ENCODE data around the gene TRIM67. TPM values are rescaled to one million over a fixed set of nuclear protein-coding genes. Genes with fewer than 3 reads are reported as not detected.

The TRIM67 gene
- total and polyA plus RNA-seq, 9 of the 15 experiments (the other 6 are each of a cell fraction or from before 2014, with no cell fraction given): 0.04 to 0.60 (median 0.31) TPM

GRCh38 chr1:231183639-231184590 lies 22.1 kb downstream of the TRIM67 start:
- ATAC-seq (no peak), DNase-seq (ENCODE audit: extremely low read depth in 1 of 4, low spot score in 3 of 4) (no peak), FAIRE-seq (no peak)
- H3K36me3 ChIP-seq (ENCODE audit: control insufficient read depth, insufficient read depth, low read length): no peaks in the 10 kb centered on the region
- no TSS peak for BruUV-seq (replicated peaks)
- H3K9ac ChIP-seq (ENCODE audit: insufficient read depth in 1 of 2, low read depth in 2 of 2, low read length in 2 of 2): no peak overlapping the region
- 0 out of 2 replicates have a peak, but pooled peaks cover 2% of the 10 kb centered on the region for H3K9me3 ChIP-seq (replicated peaks; ENCODE audit: control insufficient read depth, insufficient read depth, low read depth, low read length)
- no peak overlapping the region for H3K4me3 ChIP-seq
- intact Hi-C loops (cut with micrococcal nuclease) (no loop called here), in situ Hi-C loops (cut with MboI) (no loop called here)
- H3K4me2 ChIP-seq (ENCODE audit: insufficient read depth, low read length): no peak overlapping the region
- peaks cover 62 to 73% of the 10 kb centered on the region in 2 experiments for H3K27me3 ChIP-seq (ENCODE audit: control insufficient read depth in 2 of 2, insufficient read depth in 2 of 2, low read length in 2 of 2)
- H3K79me2 ChIP-seq (ENCODE audit: control insufficient read depth, insufficient read depth, low read length): no peaks in the 10 kb centered on the region
- POLR2A ChIA-PET: interaction anchor here (0.9 to 1.0 kb wide), 2 partner anchors 9 to 11 kb away, joined by 3 read pairs; no protein-coding TSS in a partner anchor
- H3K4me1 ChIP-seq (replicated peaks in 1 of 2; ENCODE audit: control insufficient read depth in 2 of 2, insufficient read depth in 2 of 2, low read length in 2 of 2): no peaks in the 10 kb centered on the region; a peak in 1 of 5 replicates
- H3K27ac ChIP-seq (ENCODE audit: extremely low read depth, low read depth, low read length): no peak overlapping the region
- 0 out of 2 replicates have a peak, but pooled peaks cover 6% of the 10 kb centered on the region for H4K20me1 ChIP-seq (replicated peaks; ENCODE audit: control insufficient read depth, insufficient read depth, low read length)
- TF ChIP-seq MGA (IDR thresholded peaks at IDR 0.05): 0 out of 2 replicates have a peak, but pooled peaks have one; percentile 14
- no peak for TF ChIP-seq DACH1 (IDR thresholded peaks at IDR 0.05; ENCODE audit: partially characterized antibody)
- H3K9me1 ChIP-seq (ENCODE audit: control insufficient read depth, insufficient read depth, low read length): no peaks in the 10 kb centered on the region
- CTCF ChIA-PET (ENCODE audit: low intra/inter-chr PET ratio): no interaction called here
- H2AFZ ChIP-seq (ENCODE audit: low read depth, low read length): no peak overlapping the region
- whole genome bisulfite sequencing (ENCODE audit: insufficient coverage, low coverage, missing lambda C conversion rate): 5% methylated on average over 13 of the region's 13 CpGs

All from K562 (cell line).